ENCODE results near the gene SAMD14.
A peak's percentile ranks its signal among the peaks of the same experiment; 100 is the strongest.

The SAMD14 gene

DNA sequence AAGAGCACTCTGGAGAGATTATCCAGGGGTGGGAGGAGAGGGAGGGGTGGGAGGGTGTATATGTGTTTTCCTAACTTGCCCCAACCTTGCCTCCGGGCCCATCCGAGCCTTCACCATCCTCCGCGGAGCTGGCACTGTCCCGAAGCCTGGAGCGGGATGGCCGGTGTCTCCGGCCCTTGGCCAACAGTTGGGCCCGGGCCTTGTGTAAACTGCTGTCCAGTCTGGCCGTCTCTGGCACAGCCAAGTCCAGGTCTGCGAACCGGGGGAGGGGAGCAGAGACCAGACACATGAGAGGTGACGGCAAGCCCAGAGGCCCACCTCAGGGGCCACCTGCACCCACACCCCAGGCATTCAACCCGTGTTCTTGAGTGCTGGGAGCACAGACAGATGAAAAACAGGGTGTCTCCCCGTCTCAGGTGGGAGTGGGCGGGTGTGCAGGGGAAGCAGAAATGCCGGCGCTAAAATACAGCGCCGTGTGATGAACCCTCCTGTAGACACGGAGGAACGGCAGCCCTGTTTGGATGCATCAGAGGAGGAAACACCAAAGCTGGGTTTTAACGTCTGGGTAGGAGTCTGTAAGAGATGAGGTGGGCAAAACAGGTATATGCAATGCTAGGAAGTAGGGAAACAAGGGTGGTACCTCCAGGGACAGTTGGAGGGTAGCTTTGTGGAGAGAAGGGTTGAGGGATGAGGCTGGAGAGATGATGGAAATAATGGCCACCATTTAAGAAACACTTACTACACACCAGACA, 11.7 kb downstream of the SAMD14 start:
- no peak overlapping the region for H3K4me3 ChIP-seq (ENCODE audit: control insufficient read depth, low read depth, low read length)
- no peak for DNase-seq (ENCODE audit: low read depth)
- TF ChIP-seq, protein P1, sequence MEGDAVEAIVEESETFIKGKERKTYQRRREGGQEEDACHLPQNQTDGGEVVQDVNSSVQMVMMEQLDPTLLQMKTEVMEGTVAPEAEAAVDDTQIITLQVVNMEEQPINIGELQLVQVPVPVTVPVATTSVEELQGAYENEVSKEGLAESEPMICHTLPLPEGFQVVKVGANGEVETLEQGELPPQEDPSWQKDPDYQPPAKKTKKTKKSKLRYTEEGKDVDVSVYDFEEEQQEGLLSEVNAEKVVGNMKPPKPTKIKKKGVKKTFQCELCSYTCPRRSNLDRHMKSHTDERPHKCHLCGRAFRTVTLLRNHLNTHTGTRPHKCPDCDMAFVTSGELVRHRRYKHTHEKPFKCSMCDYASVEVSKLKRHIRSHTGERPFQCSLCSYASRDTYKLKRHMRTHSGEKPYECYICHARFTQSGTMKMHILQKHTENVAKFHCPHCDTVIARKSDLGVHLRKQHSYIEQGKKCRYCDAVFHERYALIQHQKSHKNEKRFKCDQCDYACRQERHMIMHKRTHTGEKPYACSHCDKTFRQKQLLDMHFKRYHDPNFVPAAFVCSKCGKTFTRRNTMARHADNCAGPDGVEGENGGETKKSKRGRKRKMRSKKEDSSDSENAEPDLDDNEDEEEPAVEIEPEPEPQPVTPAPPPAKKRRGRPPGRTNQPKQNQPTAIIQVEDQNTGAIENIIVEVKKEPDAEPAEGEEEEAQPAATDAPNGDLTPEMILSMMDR (conservative IDR thresholded peaks at IDR 0.05; ENCODE audit: control insufficient read depth, insufficient read depth, low read depth, low read length), result no peak

DNA sequence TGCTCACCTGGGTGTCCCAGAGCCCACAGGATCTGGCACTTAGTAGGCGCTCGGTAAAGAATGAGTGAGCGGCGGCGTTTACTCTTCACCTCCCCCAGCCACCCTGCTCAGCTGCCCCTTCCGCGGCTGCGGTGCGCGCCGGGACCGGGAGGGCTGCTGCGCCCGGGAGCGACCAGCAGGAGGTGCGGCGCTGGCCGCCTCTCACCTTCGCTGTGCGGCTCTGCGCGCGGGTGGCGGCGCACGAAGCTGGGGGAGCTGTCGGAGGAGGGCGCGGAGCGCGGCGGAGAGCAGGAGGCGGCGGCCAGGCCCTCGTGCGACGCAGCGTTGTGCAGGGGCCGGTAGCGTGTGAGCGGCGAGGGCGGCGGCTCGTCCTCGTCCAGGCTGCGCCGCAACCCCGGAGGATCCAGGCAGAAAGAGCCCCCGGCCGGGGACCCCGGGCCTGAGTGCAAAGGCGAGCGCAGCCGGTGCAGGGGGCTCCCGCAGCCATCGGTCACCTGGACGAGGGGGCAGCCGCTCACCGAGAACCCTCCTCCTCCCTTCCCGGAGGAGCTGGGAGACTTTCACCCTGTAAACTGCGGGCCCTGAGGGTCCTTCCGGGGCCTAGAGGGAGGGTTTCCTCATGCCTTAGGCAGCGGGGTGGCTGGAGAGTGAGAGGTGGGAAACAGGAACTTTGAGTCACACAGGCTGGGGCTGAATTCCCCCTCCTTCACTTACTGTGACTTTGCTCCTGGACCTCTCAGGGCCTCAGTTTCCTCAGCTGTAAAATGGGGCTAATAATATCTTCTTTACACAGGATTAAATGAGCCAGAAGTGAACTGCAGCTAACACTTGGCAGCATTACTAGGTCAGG, 12.5 kb downstream of the SAMD14 start:
- peak; percentile 48 for DNase-seq (ENCODE audit: low read depth)
- TF ChIP-seq, protein P1 (conservative IDR thresholded peaks at IDR 0.05; ENCODE audit: control insufficient read depth, insufficient read depth, low read depth, low read length), result no peak
- H3K4me3 ChIP-seq (ENCODE audit: control insufficient read depth, low read depth, low read length), result no peak overlapping the region

DNA sequence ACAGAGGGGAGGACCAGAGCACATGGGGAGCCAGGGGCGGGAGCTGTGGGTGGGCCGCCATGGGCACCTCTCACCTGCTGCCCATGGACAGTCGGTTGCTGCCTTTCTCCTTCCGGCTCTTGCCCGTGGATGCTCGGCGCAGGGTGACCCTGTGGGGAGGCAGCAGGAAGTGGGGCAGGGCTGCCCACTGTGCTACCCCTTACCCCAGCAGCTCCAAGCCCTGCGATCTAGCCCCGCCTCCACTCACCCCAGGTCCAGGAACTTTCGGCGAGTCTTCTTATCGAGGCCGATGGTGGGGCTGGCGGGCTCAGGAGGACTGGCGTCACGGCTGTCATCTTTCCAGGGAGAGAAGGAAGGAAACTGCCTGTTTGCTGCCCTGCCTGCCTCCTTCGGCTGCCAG, 14.2 kb downstream of the SAMD14 start:
- DNase-seq (ENCODE audit: low read depth), result no peak
- TF ChIP-seq, protein P1 (conservative IDR thresholded peaks at IDR 0.05; ENCODE audit: control insufficient read depth, insufficient read depth, low read depth, low read length), result no peak
- no peak overlapping the region for H3K4me3 ChIP-seq (ENCODE audit: control insufficient read depth, low read depth, low read length)

DNA sequence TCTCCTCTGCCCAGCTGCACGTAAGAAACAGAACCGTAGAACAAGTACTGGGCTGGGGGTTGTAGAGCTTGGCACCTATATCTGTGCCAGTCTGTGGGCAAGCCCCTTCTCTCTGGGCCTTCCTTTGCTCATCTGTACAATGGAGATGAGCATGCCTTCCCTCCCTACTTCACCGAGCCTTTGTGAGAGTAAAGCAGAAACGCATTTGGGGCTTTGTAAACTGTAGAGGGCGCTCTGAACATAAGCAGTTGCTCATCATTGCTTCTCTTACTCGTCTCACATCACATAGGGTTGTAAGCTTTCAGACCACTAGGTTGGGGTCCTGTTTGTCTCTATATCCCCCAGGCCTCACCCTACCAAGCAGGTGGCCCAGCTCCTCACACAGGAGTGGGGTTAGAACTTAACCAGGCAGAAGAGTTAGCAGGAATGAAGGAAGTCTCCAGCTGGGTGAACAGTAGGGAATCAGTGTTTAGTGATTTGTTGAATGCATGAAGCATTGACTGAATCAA, 15.1 kb downstream of the SAMD14 start:
- peak; percentile 74 for DNase-seq (ENCODE audit: low read depth)
- TF ChIP-seq, protein P1 (conservative IDR thresholded peaks at IDR 0.05; ENCODE audit: control insufficient read depth, insufficient read depth, low read depth, low read length), result peak; percentile 94
- no peak overlapping the region for H3K4me3 ChIP-seq (ENCODE audit: control insufficient read depth, low read depth, low read length)

DNA sequence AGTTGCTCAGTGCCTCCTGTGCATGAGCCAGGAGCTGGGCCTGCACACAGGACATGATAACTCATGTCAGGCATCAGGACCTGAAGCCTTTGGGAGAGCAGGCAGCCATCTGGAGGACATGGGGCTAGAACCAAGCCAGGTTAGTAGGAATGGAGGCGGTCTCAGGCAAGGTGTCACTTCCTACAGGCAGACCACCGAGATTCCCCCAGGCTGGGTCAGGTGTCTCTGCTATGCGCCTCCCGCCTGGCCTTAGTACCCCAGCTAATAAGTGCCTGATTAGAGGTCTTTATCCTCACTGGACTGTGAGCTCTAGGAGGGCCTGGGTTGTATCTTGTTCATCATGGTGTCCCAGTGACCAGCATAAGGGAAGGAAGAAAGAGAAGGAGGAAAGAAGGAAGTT, 15.6 kb downstream of the SAMD14 start:
- TF ChIP-seq, protein P1 (conservative IDR thresholded peaks at IDR 0.05; ENCODE audit: control insufficient read depth, insufficient read depth, low read depth, low read length), result no peak
- H3K4me3 ChIP-seq (ENCODE audit: control insufficient read depth, low read depth, low read length), result no peak overlapping the region
- no peak for DNase-seq (ENCODE audit: low read depth)

DNA sequence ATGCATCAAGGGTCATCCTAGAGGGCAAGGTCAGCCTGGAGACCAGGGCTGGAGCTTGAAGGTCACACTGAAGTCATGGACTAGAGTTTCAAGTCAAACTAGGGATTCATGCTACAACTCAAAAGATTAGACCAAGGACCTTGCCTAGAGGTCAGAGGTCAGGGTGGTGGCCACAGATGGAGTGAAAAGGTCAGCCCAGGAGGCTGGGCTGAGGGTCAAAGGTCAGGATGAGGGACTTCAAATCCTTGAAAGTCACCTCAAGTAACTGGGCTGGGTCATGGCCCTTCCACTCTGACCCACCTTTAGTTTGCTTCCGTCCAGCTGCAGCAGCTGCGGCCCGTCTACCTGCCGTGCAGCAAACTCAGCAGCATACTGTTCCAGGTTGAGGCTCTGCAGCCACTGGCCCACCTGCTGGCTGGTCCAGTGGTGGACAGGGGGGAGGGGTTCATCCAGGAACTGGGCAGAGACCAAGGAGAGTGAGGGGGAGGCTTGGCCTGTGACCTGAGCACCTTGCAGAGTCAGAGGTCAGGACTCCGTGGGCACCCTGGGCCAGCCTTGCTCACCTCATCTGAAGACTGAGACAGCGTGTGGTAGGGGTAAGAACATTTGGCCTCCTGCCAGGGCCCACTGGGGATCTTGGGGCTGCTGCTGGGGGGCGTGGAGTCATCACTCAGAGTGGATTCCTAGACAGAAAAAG, 16.2 kb downstream of the SAMD14 start:
- DNase-seq (ENCODE audit: low read depth), result no peak
- TF ChIP-seq, protein P1 (conservative IDR thresholded peaks at IDR 0.05; ENCODE audit: control insufficient read depth, insufficient read depth, low read depth, low read length), result no peak
- no peak overlapping the region for H3K4me3 ChIP-seq (ENCODE audit: control insufficient read depth, low read depth, low read length)

Data from fibroblast of mammary gland (primary cell).